Measurements from ENCODE around the gene NUDT8. TPM values are rescaled to one million over a fixed set of nuclear protein-coding genes. Genes with fewer than 3 reads are reported as not detected.
"Not testable (repeated sequence)": the region's sequence is repeated elsewhere in the genome, so short reads cannot be mapped to it uniquely, and the experiment has no call there.

NUDT8 gene
- total RNA-seq, 4 donors from 2014 or later: 11.0 to 21.3 (median 20.0) TPM

- H3K36me3 ChIP-seq: peaks cover 0 to 19% (median 4%) of the 10 kb centered on the region in 3 donors
- H3K4me3 ChIP-seq: no peak overlapping the region
- H3K4me1 ChIP-seq: peaks cover 0 to 24% (median 8%) of the 10 kb centered on the region in 4 donors
- H3K27me3 ChIP-seq: peaks cover 0 to 7% of the 10 kb centered on the region in 2 donors
- no peaks in the 10 kb centered on the region for H3K9me3 ChIP-seq
- peak overlapping the region in 1 of 4 donors; percentile 97 for H3K27ac ChIP-seq
- DNase-seq (ENCODE audit: low spot score in 2 of 2): no peak
- 63 to 69% methylated on average over 11 of the region's 11 CpGs for WGBS, 2 donors
- TF ChIP-seq POLR2A (IDR thresholded peaks at IDR 0.05): no peak
Observed at GRCh38 chr11:67605231-67606011, 24.3 kb downstream of the NUDT8 start.

- Histone ChIP-seq H3K36me3 (peaks cover 0 to 14% (median 0%) of the 10 kb centered on the region in 3 donors), H3K27ac (no peak overlapping the region), H3K4me1 (peaks cover 0 to 24% (median 8%) of the 10 kb centered on the region in 4 donors), H3K4me3 (no peak overlapping the region), H3K27me3 (peaks cover 0 to 7% of the 10 kb centered on the region in 2 donors), H3K9me3 (no peaks in the 10 kb centered on the region)
- no peak for TF ChIP-seq POLR2A (IDR thresholded peaks at IDR 0.05)
- TF ChIP-seq CTCF (IDR thresholded peaks at IDR 0.05): no peak
- no peak for TF ChIP-seq EP300 (IDR thresholded peaks at IDR 0.05)
- 85 to 90% methylated on average over 2 of the region's 2 CpGs for WGBS, 2 donors
- DNase-seq (ENCODE audit: low spot score in 2 of 2): no peak
Observed at GRCh38 chr11:67604815-67605214, 24.9 kb downstream of the NUDT8 start.

- WGBS, 2 donors: 68 to 84% methylated on average over 2 to 3 of the region's 4 CpGs
Observed at GRCh38 chr11:67604119-67604518, 25.6 kb downstream of the NUDT8 start.

GRCh38 chr11:67601098-67601497, 28.6 kb downstream of the NUDT8 start:
- 96% methylated on average over 7 of the region's 7 CpGs for WGBS, 2 donors
- Histone ChIP-seq H3K27me3 (peaks cover 0 to 7% of the 10 kb centered on the region in 2 donors), H3K4me3 (no peak overlapping the region), H3K27ac (no peak overlapping the region), H3K36me3 (no peaks in the 10 kb centered on the region), H3K9me3 (no peaks in the 10 kb centered on the region), H3K4me1 (peaks cover 0 to 4% (median 0%) of the 10 kb centered on the region in 4 donors)
- no peak for TF ChIP-seq POLR2A (IDR thresholded peaks at IDR 0.05)
- no peak for TF ChIP-seq EP300 (IDR thresholded peaks at IDR 0.05)
- no peak for TF ChIP-seq CTCF (IDR thresholded peaks at IDR 0.05)
- no peak for DNase-seq (ENCODE audit: low spot score in 2 of 2)

More at GRCh38 chr11:67604119-67604518, 25.6 kb downstream of the NUDT8 start:
- H3K4me3 ChIP-seq; DNase-seq (ENCODE audit: low spot score in 2 of 2); H3K36me3 ChIP-seq; H3K27ac ChIP-seq; H3K27me3 ChIP-seq; H3K9me3 ChIP-seq: not testable (repeated sequence)
- peaks cover 0 to 24% (median 8%) of the 10 kb centered on the region in 4 donors for H3K4me1 ChIP-seq

GRCh38 chr11:67600324-67601029, 29.3 kb downstream of the NUDT8 start:
- Histone ChIP-seq H3K9me3 (no peaks in the 10 kb centered on the region), H3K4me3 (no peak overlapping the region), H3K36me3 (no peaks in the 10 kb centered on the region), H3K27ac (no peak overlapping the region), H3K27me3 (peaks cover 0 to 7% of the 10 kb centered on the region in 2 donors), H3K4me1 (no peaks in the 10 kb centered on the region)
- no peak for DNase-seq (ENCODE audit: low spot score in 2 of 2)
- 42% methylated on average over 7 of the region's 7 CpGs for WGBS, 2 donors
- TF ChIP-seq POLR2A (IDR thresholded peaks at IDR 0.05) (no peak), EP300 (IDR thresholded peaks at IDR 0.05) (no peak)

GRCh38 chr11:67599149-67599548, 30.6 kb downstream of the NUDT8 start:
- no peak overlapping the region for H3K27ac ChIP-seq
- WGBS, 2 donors: 60 to 87% methylated on average over 1 of the region's 1 CpG
- H3K4me1 ChIP-seq: peaks cover 0 to 3% (median 0%) of the 10 kb centered on the region in 4 donors
- TF ChIP-seq CTCF (IDR thresholded peaks at IDR 0.05) (no peak), EP300 (IDR thresholded peaks at IDR 0.05) (no peak), POLR2A (IDR thresholded peaks at IDR 0.05) (no peak)
- no peaks in the 10 kb centered on the region for H3K36me3 ChIP-seq
- no peak for DNase-seq (ENCODE audit: low spot score in 2 of 2)
- no peak overlapping the region for H3K4me3 ChIP-seq
- H3K9me3 ChIP-seq: no peaks in the 10 kb centered on the region
- peaks cover 0 to 7% of the 10 kb centered on the region in 2 donors for H3K27me3 ChIP-seq

GRCh38 chr11:67597963-67598362, 31.8 kb downstream of the NUDT8 start:
- not testable (repeated sequence) for H3K27me3 ChIP-seq; H3K36me3 ChIP-seq; H3K4me3 ChIP-seq; H3K9me3 ChIP-seq; H3K27ac ChIP-seq; DNase-seq (ENCODE audit: low spot score in 2 of 2); H3K4me1 ChIP-seq
- WGBS, 2 donors: 87 to 97% methylated on average over 10 to 23 of the region's 26 CpGs

GRCh38 chr11:67597458-67597857, 32.3 kb downstream of the NUDT8 start:
- H3K27ac ChIP-seq; DNase-seq (ENCODE audit: low spot score in 2 of 2); H3K4me1 ChIP-seq; H3K4me3 ChIP-seq; H3K27me3 ChIP-seq; H3K36me3 ChIP-seq; H3K9me3 ChIP-seq: not testable (repeated sequence)
- 75 to 78% methylated on average over 1 to 3 of the region's 3 CpGs for WGBS, 2 donors
